HG02588 (cell line): ENCODE measurements around the gene APP.
"Not testable (repeated sequence)": the region's sequence is repeated elsewhere in the genome, so short reads cannot be mapped to it uniquely, and the experiment has no call there.

ENCODE experiments used
- ATAC-seq: cut with Tn5 transposase; IDR thresholded peaks from one replicate; pipeline ENCODE4 v1.9.1; 2021; ENCODE audit warnings: mild to moderate bottlenecking, moderate library complexity; ENCODE audit not compliant: unreplicated experiment

The APP gene

DNA sequence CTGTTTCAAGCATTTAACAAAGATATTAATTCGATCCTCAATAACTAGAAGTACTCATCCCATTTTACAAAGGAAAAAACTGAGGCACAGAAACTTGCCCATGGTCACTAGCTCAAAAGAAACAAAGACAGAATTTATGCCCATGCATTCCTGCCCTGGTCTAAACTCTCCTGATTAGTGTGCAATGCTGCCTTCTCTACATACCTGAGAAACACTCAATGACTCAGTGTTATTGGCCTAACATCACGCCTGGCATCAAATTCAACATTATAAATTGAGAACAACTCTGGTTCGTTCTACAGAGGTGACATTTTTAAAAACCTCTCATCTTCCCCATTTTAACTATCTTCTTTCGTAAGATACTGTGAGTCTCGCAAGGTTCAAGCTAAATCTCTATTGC is 5.2 kb downstream of the APP start:
- no peak for ATAC-seq

DNA sequence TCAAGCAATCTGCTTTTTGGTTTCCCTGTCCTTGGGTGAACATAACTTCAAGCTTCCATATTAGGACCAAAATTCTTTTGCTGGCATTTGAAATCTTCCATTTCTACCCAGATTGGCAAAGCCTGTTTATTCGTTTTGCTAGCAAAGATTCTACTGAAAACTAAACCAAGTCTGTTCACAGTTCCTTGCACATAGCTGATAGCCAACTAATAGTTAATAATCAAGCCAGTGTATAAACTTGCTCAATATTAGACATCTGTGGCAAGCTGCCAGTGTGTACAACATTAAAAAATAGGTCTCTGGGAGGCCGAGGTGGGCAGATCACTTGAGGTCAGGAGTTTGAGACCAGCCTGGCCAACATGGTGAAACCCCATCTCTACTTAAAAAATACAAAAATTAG is 6.3 kb downstream of the APP start:
- ATAC-seq: no peak

DNA sequence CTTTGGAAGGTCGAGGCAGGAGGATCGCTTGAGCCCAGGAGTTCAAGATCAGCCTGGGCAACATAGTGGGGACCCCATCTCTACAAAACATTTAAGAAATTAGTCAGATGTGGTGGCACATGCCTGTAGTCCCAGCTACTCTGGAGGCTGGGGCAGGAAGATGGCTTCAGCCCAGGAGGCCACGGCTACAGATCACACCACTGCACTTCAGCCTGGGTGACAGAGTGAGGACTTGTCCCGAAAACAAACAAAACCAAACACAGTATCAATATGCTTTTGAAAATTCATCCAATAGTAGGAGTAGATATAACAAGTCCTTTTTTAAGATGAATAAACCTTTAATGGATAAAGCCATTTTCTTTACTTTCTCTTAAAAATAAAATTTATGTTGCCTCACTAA is 8.5 kb downstream of the APP start:
- ATAC-seq: no peak

DNA sequence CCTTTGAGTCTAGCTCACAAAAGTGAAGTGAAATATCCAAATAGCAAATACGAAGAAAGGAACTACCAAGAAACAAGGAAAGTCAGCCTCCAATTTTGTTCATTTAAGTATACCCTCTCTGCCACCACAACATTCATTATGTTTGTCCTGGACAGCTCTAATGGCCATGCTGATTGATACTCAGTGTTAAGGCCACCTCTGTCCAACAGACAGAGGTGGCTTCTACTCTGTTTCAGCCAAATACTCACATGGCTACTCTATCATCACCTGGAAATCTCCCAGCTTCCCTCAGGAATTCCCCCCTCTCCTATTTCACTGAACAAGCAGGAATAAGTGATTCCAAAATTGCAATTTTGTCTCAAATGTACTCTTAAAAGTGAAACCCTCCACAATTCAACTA is 10.7 kb downstream of the APP start:
- ATAC-seq: no peak

DNA sequence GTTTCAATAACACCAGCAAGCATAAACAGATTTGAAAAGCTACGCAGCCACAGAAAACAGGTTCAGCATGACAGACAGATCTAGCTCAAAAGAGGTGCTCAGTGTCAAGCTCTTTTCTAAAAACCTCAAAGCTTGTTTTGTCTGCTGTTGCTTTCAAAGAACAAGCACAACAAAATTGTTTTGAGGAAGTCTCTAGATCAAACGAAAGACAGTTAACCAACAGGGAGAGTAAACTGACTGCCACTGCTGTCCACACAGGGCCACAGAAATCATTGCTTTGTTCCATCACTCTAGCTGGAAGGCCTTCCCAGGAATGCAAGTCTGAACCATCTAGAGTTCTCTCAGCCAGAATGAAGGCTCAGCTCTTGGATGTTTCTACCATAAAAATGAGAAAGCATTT is 12.8 kb downstream of the APP start:
- ATAC-seq: no peak

DNA sequence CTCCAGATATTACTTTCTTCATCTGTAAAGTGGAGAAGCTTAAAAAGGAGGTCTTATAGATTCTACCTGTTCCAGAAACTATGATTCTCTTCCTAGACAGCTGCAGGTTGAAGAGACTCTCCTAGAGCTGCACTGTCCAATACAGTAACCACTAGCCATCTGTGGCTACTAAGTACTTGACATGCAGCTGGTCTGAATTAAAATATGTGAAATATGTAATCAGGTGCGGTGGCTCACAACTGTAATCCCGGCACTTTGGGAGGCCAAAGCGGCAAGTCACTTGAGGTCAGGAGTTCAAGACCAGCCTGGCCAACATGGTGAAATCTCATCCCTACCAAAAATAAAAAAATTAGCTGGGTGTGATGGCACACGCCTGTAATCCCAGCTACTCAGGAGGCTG is 15.8 kb downstream of the APP start:
- ATAC-seq: no peak

DNA sequence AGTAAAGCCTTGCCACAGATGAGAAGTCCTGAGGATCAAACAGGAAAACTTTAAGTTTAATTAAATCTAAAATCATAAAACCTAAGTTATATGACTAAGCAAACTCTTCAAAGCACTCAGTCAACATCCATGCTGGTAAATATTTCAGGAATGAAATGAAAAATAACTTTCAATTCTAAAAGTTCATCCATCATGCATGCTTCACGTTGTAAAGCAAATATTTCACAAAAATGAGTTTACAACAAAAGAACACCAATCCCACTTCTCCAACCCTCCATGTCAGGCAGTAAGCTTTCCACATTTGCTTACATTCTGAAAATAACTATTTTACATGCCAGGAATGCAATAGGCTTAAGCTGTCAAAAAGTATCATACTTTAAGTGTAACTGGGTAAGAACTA is 16.8 kb downstream of the APP start:
- ATAC-seq: no peak

DNA sequence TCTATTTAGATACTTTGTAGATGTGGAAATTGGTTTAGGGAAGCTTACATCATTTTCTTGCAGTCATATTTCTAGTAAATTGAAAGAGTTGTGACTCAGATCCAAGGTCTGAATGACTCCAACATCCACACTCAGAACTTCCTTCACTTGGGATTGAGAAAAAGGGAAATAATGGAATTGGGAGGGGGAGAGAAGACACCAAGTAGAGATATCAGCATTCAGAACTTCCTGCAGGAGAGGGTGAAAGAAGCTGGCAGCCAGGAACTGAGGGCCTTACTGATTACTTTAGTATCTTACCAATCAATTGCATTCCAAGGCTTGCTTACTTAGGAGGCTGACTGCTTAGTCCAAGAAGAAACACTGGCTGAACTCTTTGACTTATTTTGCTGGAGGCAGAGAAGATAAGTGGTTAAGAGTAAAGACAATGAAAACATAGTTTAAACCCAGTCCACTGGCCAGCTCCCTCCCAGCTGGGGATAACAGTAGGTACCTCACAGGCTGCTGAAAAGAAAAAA is 21.7 kb downstream of the APP start:
- ATAC-seq: no peak

DNA sequence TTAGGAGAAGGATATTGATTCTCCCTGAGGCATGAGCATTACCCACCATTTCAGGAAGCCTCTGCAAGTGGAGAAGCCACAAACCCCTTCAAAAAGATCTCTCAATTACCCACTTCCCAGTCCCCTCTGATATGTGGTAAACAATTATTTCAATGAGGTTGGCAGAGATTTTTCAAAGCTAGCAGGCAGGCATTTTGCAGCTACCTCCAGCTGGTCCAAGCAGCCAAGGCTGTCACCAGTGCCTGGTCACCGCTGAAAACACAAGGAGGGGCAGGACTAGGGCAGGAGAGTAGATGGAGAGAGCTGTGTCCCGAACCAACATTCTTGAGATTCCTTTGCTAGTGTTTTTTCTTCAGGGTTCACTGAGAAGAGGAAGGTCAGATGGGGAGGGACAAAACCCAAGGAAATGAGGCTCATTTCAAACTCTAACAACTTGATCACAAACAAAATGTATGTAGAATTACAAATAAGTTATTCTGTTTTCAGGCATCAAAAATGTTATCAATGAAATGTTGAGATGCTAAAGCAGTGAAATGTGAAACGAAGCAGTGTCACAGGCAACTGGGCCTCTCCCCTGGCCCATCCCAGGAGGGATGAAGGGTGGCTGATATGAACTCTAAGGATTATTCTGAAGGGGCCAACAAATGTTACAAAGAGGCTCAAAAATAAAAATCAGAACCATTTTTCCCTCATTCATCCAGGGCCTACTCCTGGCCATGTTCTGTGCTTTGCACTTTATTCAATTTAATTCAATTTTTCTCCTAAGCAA is 22.3 kb downstream of the APP start:
- ATAC-seq: no peak

DNA sequence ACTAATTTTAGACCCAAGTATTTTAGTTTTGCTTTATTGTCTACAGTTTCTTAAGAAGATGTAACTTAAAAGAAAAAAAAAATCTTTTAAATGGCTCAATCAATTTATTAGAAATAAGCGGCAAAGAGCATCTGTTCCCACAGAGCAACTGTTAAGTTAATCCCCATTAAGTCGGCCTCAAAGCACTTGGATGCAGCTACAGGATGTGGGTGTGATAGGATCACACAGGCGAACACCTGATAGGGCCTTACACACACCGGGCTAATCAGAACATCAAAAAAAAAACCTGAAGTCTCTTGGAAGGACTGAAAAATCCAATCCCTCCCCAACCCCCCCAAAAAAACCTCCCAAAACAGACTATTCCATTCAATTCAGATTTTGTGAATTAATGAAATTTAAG is 23.0 kb downstream of the APP start:
- ATAC-seq: no peak

DNA sequence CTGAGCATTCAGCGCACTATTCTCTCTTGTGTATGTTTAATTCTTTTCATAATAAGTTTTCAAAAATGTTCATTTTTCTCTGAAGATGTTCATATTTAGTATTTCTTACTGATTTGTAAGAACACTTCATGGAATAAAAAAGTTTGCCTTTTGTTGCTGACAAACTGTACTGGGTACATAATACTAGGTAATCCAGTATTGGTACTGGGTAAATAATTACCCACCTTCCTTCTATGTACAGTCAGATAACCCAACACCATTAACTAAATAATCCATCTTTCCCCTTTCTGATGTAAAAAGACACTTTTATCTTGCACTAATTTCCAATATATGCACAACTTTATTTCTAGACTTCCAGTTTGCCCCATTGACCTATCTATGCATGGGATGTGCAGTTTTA is 23.9 kb downstream of the APP start:
- ATAC-seq: no peak

DNA sequence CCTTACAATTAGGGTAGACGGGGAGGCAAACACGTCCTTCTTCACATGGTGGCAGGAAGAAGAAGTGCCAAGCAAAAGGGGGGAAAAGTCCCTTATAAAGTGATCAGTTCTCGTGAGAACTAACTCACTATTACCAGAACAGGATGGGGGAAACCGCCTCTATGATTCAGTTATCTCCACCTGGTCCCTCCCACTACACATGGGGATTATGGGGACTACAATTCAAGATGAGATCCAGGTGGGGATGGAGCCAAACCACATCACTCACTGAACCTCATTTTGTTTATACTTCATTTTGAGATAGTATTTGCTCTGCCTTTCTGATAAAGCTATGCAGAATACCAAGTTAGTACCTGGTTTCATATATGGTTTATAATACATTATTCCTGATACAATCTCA is 26.5 kb downstream of the APP start:
- no peak for ATAC-seq

DNA sequence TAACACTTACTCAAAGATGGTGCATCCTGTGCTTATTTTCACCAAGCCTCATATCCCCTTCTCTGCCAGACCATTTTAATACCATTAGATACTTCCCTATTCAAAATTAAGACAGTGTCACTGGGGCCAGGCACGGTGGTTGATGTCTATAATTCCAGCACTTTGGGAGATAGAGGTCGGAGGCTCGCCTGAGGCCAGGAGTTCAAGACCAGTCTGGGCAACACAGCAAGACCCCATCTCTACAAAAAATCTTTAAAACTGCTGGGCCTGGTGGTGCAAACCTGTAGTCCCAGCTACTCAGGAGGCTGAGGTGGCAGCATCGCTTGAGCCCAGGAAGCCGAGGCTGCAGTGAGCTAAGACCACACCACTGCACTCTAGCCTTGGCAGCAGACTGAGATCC is 28.2 kb downstream of the APP start:
- no peak for ATAC-seq

DNA sequence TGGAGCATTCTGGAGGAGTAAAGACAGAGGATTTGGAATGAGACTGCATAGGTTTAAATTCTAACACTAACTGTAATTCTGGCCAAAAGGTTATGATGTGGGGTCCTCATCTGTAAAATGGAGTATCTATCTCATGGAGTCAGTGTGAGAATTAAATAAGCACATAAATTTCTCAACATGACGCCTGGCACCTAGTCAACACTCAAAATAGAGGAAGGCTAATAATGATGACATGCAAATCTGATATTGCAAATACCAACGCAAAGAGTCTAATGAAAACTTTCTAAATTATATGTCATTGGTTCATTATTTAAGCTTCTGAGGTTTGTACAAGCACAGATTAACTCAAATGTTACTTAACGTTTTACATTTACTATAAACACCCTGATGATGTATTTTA is 29.6 kb downstream of the APP start:
- ATAC-seq: no peak

DNA sequence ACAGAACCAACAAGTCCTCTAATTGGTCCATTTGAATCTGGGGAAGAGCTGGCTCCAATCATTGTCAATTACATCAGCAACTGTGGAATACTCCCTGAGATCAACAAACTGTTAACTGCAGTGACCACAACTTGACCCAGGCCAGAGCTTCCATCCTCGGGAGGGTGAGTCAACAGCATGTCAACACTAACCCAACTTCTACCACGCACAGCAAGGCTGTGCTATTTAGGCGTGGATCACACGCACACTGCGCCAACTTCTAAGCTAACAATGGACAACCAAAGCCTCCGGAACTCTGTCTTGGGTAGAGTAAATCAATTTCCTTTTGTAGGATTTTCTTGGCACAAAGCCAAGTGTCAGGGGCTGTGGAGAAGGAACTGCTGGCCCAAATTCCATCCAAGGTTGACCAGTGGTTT is 30.4 kb downstream of the APP start:
- no peak for ATAC-seq

DNA sequence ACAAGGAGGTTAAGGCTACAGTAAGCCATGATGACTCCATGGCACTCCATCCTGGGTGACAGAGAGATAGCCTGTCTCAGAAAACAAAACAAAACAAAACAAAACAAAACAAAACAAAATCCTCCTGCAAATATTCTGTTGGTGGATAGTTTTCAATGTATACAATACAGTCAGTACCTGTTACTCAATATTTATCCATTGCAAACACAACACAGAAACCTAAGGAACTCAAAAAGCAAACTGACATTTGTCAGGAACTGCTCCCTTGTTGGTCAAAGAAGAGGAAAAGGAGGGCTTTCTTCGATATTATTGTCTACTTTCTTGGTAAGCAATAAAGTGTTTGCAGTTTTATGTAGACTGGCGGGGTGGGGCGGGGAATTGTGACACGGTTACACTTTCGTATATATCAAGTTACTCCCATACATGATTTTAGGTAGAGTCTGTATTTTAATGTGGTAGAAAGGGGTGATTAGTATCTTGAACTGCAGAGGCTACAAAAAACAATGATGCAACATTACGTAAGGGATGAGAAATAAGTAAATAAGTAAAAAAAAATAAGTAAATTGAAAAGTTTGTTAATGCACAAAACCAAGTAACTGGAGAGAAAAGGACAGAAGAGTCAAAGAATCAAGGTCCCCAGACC is 31.8 kb downstream of the APP start:
- ATAC-seq: no peak

DNA sequence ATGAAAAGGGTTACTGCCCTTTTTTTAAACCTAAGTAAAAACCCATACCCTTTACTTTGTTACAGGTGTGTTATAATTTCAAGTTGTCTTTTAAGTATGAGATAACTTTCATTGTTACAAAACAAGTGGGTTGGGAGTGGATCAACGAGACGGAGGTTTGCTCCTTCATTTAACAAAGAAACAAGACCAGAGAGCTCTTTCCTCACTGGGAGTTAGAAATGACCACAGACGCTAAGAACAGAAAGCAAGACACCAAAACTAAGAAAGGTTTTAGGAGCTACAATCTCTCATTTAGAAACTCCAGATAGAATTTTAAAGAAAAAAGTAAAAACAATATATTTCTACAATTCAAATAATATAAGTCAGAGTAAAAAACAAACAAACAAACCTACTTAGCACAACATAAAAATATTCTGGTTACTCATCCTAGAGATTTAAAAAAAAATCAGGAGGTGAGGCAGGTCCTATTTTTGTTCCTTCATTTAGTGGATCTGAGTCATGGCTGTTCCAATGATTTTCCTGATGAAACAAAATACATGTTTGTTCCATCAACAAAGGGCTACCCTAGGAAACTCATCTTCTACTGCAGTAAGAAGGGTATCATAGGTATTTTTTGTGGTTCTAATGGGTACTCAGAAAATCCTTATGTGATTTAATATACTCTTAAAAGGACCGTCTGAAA is 33.0 kb downstream of the APP start:
- ATAC-seq: no peak

DNA sequence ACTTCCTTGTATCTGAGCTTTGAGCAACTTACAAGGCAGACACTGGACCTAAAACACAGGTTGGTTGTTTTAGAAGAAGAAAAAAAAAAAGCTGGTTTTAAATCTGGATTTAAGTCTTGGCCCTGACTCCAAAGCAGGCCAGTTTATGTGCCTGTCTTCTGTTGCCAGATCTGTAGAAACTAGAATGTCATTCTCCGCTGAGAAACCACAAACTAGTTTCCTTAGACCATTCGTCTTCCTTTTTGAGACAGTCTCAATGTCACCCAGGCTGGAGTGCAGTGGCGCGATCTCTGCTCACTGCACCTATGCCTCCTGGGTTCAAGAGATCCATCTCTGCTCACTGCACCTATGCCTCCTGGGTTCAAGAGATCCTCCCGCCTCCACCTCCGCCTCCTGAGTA is 33.9 kb downstream of the APP start:
- ATAC-seq: peak; percentile 97

DNA sequence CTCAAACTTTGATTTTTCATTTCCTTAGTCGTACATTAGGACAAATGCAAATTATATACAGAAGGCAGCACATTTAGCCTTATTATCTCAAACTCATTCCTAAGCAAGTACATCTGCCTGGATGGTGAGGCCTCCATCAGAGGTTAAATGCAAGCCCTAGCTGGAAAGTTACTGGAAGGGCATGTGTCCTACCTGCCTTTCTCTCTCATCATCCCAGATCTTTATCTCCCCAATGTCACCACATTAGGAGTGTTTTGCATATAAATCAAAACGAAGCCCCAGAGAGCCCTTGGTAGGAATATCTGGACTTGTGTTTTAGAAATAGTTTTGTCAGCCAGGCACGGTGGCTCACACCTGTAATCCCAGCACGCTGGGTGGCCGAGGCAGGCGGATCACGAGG is 35.0 kb downstream of the APP start:
- no peak for ATAC-seq

DNA sequence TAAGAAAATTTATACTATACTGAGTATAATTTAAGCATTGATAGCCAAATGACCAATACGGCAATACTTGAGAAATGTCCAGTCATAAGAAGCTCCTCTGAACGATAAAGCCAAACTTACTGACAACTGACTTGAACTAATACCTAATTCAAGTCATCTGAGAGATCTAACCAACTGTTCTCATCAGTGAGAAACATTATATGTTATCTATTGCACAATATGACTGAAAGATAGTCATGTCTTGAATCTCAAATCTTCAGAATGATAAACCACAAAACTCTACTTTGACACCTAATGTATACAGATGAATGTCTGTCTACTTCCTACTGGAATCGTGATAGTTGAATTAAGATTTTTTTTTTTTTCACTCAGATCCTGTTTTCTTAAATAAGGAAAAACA is 39.0 kb downstream of the APP start:
- ATAC-seq: no peak

DNA sequence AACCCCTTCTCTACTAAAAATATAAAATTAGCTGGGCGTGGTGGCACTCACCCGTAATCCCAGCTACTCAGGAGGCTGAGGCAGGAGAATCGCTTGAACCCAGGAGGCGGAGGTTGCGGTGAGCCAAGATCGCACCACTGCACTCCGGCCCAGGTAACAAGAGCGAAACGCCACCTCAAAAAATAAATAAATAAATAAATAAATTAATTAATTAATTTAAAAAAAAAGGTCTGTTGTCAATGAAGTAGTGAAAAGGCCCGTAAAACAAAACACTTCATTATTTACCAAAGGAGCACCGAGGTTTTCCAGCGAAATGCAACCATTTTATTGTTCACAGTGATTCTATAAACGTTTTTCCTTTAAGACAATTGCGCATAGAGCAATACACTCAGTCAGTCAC is 39.5 kb downstream of the APP start:
- not testable (repeated sequence) for ATAC-seq

DNA sequence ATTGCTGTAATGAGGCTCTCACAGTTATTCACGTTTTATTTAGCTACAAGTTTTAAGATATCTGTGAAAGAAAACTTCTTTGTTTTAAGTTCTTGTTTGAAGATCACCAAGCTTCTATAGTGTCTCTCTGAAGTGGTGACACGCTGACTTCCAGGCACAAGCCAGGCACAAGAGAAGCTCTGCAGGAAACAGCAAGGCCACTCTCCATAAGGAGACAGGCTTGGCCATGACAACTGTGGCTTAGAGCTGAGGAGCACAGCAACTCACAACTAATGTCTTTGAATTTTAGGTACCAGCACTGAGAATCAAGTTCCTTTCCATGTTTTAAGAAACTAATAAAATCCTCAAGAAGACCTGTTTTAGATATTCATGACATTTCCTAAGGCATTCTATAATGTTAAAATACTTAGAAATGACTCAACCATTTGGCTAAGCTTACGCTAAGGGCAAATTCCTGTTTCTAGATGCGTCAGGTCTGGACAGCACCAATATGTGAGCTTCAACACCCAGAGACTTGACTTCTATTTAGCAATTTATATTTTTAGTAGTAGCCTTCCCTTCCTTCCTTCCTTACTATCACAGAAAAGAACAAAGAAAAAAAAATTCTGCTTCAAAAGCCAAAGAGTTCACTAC is 40.2 kb downstream of the APP start:
- ATAC-seq: no peak
